HG03066 (cell line): Measurements from ENCODE around the gene ATRAID.

ENCODE experiments used
- ATAC-seq: cut with Tn5 transposase; IDR thresholded peaks from one replicate; pipeline ENCODE4 v1.9.1; 2021; ENCODE audit warnings: low read depth; ENCODE audit not compliant: unreplicated experiment

ATRAID gene

DNA sequence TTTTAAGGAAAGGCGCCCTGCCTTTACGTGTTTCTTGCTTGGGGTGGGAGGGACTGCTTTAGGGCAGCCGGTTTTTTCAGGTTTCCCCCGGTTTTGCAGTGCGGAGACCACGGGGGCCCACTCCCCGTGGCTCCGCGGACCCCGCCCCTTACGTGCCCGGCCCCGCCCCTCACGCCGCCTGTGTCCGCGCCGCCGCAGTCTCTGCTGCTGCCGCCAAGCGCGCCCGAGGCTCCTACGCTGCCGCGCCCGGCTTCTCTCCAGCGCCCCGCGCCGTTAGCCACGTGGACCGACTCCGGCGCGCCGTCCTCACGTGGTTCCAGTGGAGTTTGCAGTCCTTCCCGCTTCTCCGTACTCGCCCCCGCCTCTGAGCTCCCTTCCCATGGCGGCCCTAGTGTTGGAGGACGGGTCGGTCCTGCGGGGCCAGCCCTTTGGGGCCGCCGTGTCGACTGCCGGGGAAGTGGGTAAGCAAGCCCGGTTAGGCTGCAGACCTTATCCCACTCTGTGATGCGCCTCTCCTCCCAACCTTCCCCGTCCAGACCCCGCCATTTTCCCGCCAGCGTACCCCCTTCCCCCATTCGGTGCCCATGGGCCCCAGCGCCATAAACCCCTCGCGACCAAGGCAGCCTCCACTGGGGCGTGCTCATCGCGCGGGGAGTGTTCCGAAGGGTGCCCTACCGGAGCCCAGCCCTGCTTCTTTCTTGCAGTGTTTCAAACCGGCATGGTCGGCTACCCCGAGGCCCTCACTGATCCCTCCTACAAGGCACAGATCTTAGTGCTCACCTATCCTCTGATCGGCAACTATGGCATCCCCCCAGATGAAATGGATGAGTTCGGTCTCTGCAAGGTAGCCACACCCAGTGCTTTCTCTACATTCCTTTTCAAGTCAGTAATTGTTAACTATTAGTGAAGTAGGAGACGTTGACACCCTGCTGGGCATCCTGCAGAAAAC, 5.6 kb downstream of the ATRAID start, which contains the start of gene CAD:
Gene CAD (plus strand): TSS at position 197 of the 949 bp plus-strand sequence. CDS start 183 bp downstream, at position 380.
- peak; percentile 66 for ATAC-seq

GRCh38 chr2:27218614-27219013, 6.8 kb downstream of the ATRAID start:
- no peak for ATAC-seq

DNA sequence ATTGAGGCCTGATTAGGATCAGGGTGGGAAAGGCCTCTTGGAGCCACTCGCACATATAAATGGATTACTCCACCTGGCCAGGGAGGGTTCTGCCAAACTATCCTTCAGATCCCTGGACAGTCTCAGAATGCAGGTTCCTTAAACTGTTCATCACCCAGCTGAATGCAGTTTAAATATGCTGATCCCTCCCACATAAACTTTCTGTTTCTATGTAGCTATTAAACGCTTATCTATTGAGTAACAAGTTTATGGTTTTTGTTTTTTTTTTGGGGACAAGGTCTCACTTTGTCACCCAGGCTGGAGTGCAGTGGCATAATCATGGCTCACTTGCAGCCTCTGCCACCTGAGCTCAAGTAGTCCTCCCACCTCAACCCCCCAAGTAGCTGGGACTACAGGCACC, 7.2 kb downstream of the ATRAID start:
- no peak for ATAC-seq

- ATAC-seq, result no peak
These were observed 8.2 kb downstream of the ATRAID start for GRCh38 chr2:27220091-27220490.

DNA sequence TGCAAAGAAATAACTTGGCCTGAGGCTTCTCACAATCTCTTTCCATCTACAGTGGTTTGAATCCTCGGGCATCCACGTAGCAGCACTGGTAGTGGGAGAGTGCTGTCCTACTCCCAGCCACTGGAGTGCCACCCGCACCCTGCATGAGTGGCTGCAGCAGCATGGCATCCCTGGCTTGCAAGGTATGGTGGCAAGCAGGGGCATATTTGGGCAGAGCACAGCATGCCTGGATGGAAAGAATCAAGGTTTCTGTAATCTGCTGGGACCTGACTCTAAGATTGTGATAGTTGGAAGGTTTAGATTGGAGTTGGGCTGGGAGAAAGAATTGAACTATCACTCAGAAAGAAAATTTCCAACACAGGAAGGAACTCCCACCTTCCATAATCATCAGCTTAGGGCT, 9.3 kb downstream of the ATRAID start:
- no peak for ATAC-seq

- ATAC-seq, result no peak
These were observed 10.6 kb downstream of the ATRAID start for GRCh38 chr2:27222407-27222806.

- no peak for ATAC-seq
These were observed 11.6 kb downstream of the ATRAID start for GRCh38 chr2:27223416-27223815.

GRCh38 chr2:27225526-27225925, 13.7 kb downstream of the ATRAID start:
- no peak for ATAC-seq

GRCh38 chr2:27227501-27227900, 15.7 kb downstream of the ATRAID start:
- ATAC-seq, result no peak

DNA sequence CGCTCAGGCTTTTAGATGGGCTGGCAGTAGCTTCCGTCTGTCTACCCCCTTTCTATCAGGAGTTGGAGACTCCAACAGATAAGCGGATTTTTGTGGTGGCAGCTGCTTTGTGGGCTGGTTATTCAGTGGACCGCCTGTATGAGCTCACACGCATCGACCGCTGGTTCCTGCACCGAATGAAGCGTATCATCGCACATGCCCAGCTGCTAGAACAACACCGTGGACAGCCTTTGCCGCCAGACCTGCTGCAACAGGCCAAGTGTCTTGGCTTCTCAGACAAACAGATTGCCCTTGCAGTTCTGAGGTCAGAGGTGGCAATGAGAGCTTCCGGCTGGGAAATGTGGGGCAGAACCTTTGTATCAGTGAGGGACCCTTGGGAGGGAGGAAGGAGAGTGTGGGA, 20.1 kb downstream of the ATRAID start:
- no peak for ATAC-seq

- no peak for ATAC-seq
These were observed 21.5 kb downstream of the ATRAID start for GRCh38 chr2:27233341-27233740.

- ATAC-seq, result no peak
These were observed 24.3 kb downstream of the ATRAID start for GRCh38 chr2:27236136-27236535.

DNA sequence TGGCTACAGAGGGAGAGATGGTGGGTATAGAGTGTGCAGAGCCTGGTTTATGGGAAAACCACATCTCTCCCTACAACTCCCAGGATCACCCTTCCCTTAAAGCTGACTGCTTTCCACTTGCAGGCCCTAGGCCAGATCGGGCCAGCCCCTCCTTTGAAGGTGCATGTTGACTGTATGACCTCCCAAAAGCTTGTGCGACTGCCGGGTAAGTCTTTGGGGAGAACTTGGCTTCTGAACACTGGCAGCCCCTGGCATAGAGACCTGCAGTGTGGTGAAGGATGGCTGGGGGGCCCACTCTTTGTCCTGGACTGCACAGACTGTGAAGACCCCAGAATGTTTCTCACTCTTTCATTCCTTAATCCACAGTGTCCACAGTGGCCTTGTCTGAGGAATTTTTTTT, 24.8 kb downstream of the ATRAID start:
- no peak for ATAC-seq

- ATAC-seq, result no peak
These were observed 25.6 kb downstream of the ATRAID start for GRCh38 chr2:27237341-27237945.

- no peak for ATAC-seq
These were observed 27.1 kb downstream of the ATRAID start for GRCh38 chr2:27238976-27239375.

- no peak for ATAC-seq
These were observed 28.6 kb downstream of the ATRAID start for GRCh38 chr2:27240406-27240805.

- no peak for ATAC-seq
These were observed 30.1 kb downstream of the ATRAID start for GRCh38 chr2:27241761-27242613.

- ATAC-seq, result no peak
These were observed 30.7 kb downstream of the ATRAID start for GRCh38 chr2:27242614-27242951.

DNA sequence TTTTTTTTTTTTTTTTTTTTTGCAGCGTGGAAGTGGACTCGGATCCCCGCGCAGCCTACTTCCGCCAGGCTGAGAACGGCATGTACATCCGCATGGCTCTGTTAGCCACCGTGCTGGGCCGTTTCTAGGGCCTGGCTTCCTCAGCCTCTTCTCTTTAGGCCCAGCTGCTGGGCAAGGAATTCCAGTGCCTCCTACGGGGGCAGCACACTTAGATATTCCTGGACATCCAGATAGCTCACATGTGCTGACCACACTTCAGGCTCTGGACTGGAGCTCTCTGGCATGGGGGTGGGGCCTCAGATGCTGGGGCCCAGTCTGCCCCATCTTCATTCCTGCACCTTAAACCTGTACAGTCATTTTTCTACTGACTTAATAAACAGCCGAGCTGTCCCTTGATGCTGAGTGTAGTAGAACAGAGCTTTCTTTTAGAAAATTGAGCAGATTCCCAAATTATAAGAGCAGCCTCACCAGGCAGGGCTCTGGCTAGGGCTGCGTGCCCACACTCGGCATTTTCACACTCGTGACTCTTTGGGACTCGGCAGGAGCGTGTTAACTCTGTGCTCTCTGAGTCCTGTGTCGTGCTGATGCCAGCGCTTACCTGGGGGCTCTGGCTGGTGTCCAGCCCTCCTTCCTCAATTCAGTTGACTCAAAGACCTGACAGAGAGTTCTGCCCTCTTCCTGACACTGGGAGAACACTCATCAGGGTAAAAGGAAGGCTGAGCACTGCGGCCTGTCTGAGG, 31.7 kb downstream of the ATRAID start:
- ATAC-seq, result no peak

GRCh38 chr2:27245116-27245515, 33.3 kb downstream of the ATRAID start:
- ATAC-seq, result no peak
